GM23338 (cell line): ENCODE measurements around the gene CERS5. TPM values are rescaled to one million over a fixed set of nuclear protein-coding genes. Genes with fewer than 3 reads are reported as not detected.

ENCODE experiments used
- ATAC-seq: fragments of 200-7000 bp; cut with Tn5 transposase; 3 replicates; pipeline ENCODE4 v1.9.1; 2020
- DNase-seq: peaks from one replicate; pipeline ENCODE4 v3.0.0-alpha.2; 2015; ENCODE audit warnings: low spot score
- H2AFZ ChIP-seq: fragments of 200-600 bp; sonication (generic); 2 replicates; pipeline ENCODE4 v1.8.0; 2016; ENCODE audit warnings: antibody characterized with exemption, mild to moderate bottlenecking, moderate library complexity
- H3F3A ChIP-seq: fragments of 200-600 bp; sonication (generic); replicated peaks from 2 replicates; pipeline ENCODE4 v1.8.0; 2017; ENCODE audit warnings: antibody characterized with exemption, mixed run types, low read depth
- H3K27ac ChIP-seq: fragments of 200-600 bp; sonication (generic); 2 replicates; pipeline ENCODE4 v1.6.1; 2016; ENCODE audit warnings: low read depth
- H3K27me3 ChIP-seq: fragments of 200-600 bp; sonication (generic); 2 replicates; pipeline ENCODE4 v1.8.0; 2016; ENCODE audit warnings: mild to moderate bottlenecking, mixed run types, moderate library complexity; ENCODE audit not compliant: insufficient read depth
- H3K36me3 ChIP-seq: fragments of 200-600 bp; sonication (generic); 2 replicates; pipeline ENCODE4 v1.8.0; 2016; ENCODE audit warnings: mild to moderate bottlenecking; ENCODE audit not compliant: insufficient read depth
- H3K4me1 ChIP-seq: fragments of 200-600 bp; sonication (generic); 2 replicates; pipeline ENCODE4 v1.8.0; 2016; ENCODE audit warnings: mild to moderate bottlenecking, moderate library complexity; ENCODE audit not compliant: insufficient read depth
- H3K4me2 ChIP-seq: fragments of 200-600 bp; sonication (generic); 2 replicates; pipeline ENCODE4 v1.7.1; 2017; ENCODE audit warnings: mixed run types
- H3K4me3 ChIP-seq: fragments of 200-600 bp; sonication (generic); 2 replicates; pipeline ENCODE4 v1.6.1; 2016; ENCODE audit warnings: mixed run types
- H3K79me2 ChIP-seq: fragments of 200-600 bp; sonication (generic); replicated peaks from 2 replicates; pipeline ENCODE4 v1.8.0; 2017; ENCODE audit warnings: mild to moderate bottlenecking; ENCODE audit not compliant: insufficient read depth
- H3K9me2 ChIP-seq: fragments of 200-600 bp; sonication (generic); 2 replicates; pipeline ENCODE4 v1.8.0; 2017; ENCODE audit not compliant: insufficient read depth
- H4K20me1 ChIP-seq: fragments of 200-600 bp; sonication (generic); replicated peaks from 2 replicates; pipeline ENCODE4 v1.8.0; 2017; ENCODE audit warnings: mild to moderate bottlenecking; ENCODE audit not compliant: insufficient read depth
- H3K27ac Mint-ChIP-seq: 2 replicates; pipeline ENCODE4 v1.8.0; 2020; ENCODE audit warnings: inconsistent platforms, mild to moderate bottlenecking, moderate library complexity, mixed read lengths
- H3K27me3 Mint-ChIP-seq: 3 replicates; pipeline ENCODE4 v1.8.0; 2022; ENCODE audit warnings: low read depth, mild to moderate bottlenecking, moderate library complexity, mixed read lengths, inconsistent platforms; ENCODE audit not compliant: insufficient read depth, poor library complexity
- H3K36me3 Mint-ChIP-seq: 3 replicates; pipeline ENCODE4 v1.8.0; 2021; ENCODE audit warnings: low read depth, mild to moderate bottlenecking, inconsistent platforms, moderate library complexity, mixed read lengths
- H3K4me1 Mint-ChIP-seq: 3 replicates; pipeline ENCODE4 v1.8.0; 2020; ENCODE audit warnings: mild to moderate bottlenecking, inconsistent platforms, mixed read lengths
- H3K4me3 Mint-ChIP-seq: 3 replicates; pipeline ENCODE4 v1.8.0; 2021; ENCODE audit warnings: moderate library complexity, mild to moderate bottlenecking, inconsistent platforms, mixed read lengths
- H3K9me3 Mint-ChIP-seq: 3 replicates; pipeline ENCODE4 v1.8.0; 2020; ENCODE audit warnings: moderate library complexity, mild to moderate bottlenecking, inconsistent platforms, mixed read lengths
- CREB1 ChIP-seq: fragments of 250-450 bp; sonication (Bioruptor Pico); IDR thresholded peaks from 2 replicates; pipeline ENCODE4 v1.5.0; 2020; ENCODE audit warnings: low read depth, mild to moderate bottlenecking, moderate library complexity
- CTCF ChIP-seq, 2 experiments: fragments of 200-600 bp in 1 of 2; sonication (generic) in 1 of 2; conservative IDR thresholded peaks; 2 replicates each; pipeline versions ENCODE4 v1.5.1 to v1.6.1; 2016 to 2017; ENCODE audit warnings: antibody characterized with exemption in 2 of 2, low read depth in 2 of 2, mild to moderate bottlenecking in 2 of 2, moderate library complexity in 1 of 2
- ETS1 ChIP-seq: IDR thresholded peaks from 2 replicates; pipeline ENCODE4 v1.6.1; 2016; ENCODE audit warnings: antibody characterized with exemption
- EZH2phosphoT487 ChIP-seq: fragments of 200-600 bp; sonication (generic); IDR thresholded peaks from one replicate; pipeline ENCODE4 v1.8.1; 2018; ENCODE audit warnings: antibody characterized with exemption; ENCODE audit not compliant: unreplicated experiment
- JUNB ChIP-seq: IDR thresholded peaks from one replicate; pipeline ENCODE4 v1.6.1; 2016; ENCODE audit warnings: antibody characterized with exemption; ENCODE audit not compliant: unreplicated experiment
- REST ChIP-seq: IDR thresholded peaks from one replicate; pipeline ENCODE4 v1.6.1; 2018; ENCODE audit warnings: antibody characterized with exemption; ENCODE audit not compliant: unreplicated experiment
- STAT1 ChIP-seq: IDR thresholded peaks from one replicate; pipeline ENCODE4 v1.6.1; 2016; ENCODE audit warnings: antibody characterized with exemption; ENCODE audit not compliant: unreplicated experiment
- ZNF114 ChIP-seq: fragments of 250-450 bp; sonication (Bioruptor Pico); IDR thresholded peaks from 2 replicates; pipeline ENCODE4 v1.5.0; 2020; ENCODE audit warnings: mild to moderate bottlenecking, moderate library complexity
- ZNF331 ChIP-seq: fragments of 250-450 bp; sonication (Bioruptor Pico); IDR thresholded peaks from 2 replicates; pipeline ENCODE4 v1.5.0; 2020; ENCODE audit warnings: low read depth, mild to moderate bottlenecking, moderate library complexity
- ZNF462 ChIP-seq: fragments of 250-450 bp; sonication (Bioruptor Pico); IDR thresholded peaks from 2 replicates; pipeline ENCODE4 v1.5.0; 2020; ENCODE audit warnings: mild to moderate bottlenecking, moderate library complexity
- polyA plus RNA-seq: library from polyadenylated mRNA; unstranded; fragments of >200 nt; fragmentation: Nextera tagmentation; extraction: Ambion mirVana; gene quantifications from 2 replicates; pipeline ENCODE4 v1.2.1, GENCODE V29; 2016
- total RNA-seq: library from RNA; depleted of rRNA; stranded (reverse); fragments of >200 nt; shearing (Covaris generic); gene quantifications from 2 replicates; pipeline ENCODE4 v1.2.3, GENCODE V29; 2014

CERS5 gene
- total and polyA plus RNA-seq, 2 experiments from 2014 or later = 42.7 to 56.5 TPM

- H3K36me3 Mint-ChIP-seq = peaks cover 64% of the 10 kb centered on the region
Measured at GRCh38 chr12:50087151-50087550, 80.0 kb downstream of the CERS5 start.

More at GRCh38 chr12:50087151-50087550, 80.0 kb downstream of the CERS5 start:
- Mint-ChIP-seq H3K27ac (no peak overlapping the region), H3K9me3 (no peaks in the 10 kb centered on the region; the same call in 2 of the 3 replicates), H3K27me3 (peaks cover 4% of the 10 kb centered on the region), H3K4me3 (peak overlapping the region; percentile 89), H3K4me1 (peaks cover 18% of the 10 kb centered on the region; the same call in 2 of the 3 replicates)
- Histone ChIP-seq H3F3A (peaks cover 31% of the 10 kb centered on the region), H2AFZ (no peak overlapping the region), H3K27ac (no peak overlapping the region), H3K27me3 (0 out of 2 replicates have a peak, but pooled peaks cover under 1% of the 10 kb centered on the region), H4K20me1 (peaks cover 18% of the 10 kb centered on the region), H3K79me2 (peaks cover 27% of the 10 kb centered on the region), H3K4me1 (peaks cover 5% of the 10 kb centered on the region), H3K36me3 (peaks cover 51% of the 10 kb centered on the region), H3K4me3 (no peak overlapping the region), H3K4me2 (no peak overlapping the region), H3K9me2 (no peaks in the 10 kb centered on the region)
- DNase-seq = no peak
- TF ChIP-seq STAT1 (no peak), ETS1 (no peak), ZNF114 (CRISPR knock-in tag) (no peak), ZNF331 (CRISPR knock-in tag) (no peak), CTCF (conservative IDR thresholded peaks at IDR 0.05; ENCODE audit: low read depth in 2 of 2) (no peak), ZNF462 (no peak), CREB1 (CRISPR knock-in tag) (no peak), JUNB (no peak), EZH2phosphoT487 (no peak), REST (no peak)
- no peak for ATAC-seq
